ENCODE data around the gene CCNC.

- TF ChIP-seq CTCF (IDR thresholded peaks at IDR 0.05) (no peak), SIN3A (IDR thresholded peaks at IDR 0.05; ENCODE audit: borderline replicate concordance, insufficient read depth, low read depth, low read length) (no peak), POLR2AphosphoS5 (IDR thresholded peaks at IDR 0.05; ENCODE audit: low read depth, low read length) (no peak), REST (IDR thresholded peaks at IDR 0.05; ENCODE audit: insufficient read depth in 1 of 2, low read depth in 2 of 2, low read length in 1 of 2) (no peak)
Measured at GRCh38 chr6:99573980-99574617, 5.6 kb upstream of the CCNC start.

Data from Panc1 (cell line).